PFSK-1 (cell line): Measurements from ENCODE around the gene RALGPS1.

Source experiments
- FOXP2 ChIP-seq: optimal IDR thresholded peaks from 2 replicates; pipeline ENCODE3; 2011; ENCODE audit warnings: borderline replicate concordance, control low read depth, inconsistent platforms; ENCODE audit not compliant: insufficient read depth; ENCODE audit errors: extremely low read length, extremely low read depth
- POLR2AphosphoS5 ChIP-seq: IDR thresholded peaks from 2 replicates; pipeline ENCODE4 v1.6.1; 2012; ENCODE audit warnings: low read depth, mild to moderate bottlenecking, control low read depth, low read length, moderate library complexity
- SIN3A ChIP-seq: IDR thresholded peaks from 2 replicates; pipeline ENCODE4 v1.6.1; 2012; ENCODE audit warnings: mild to moderate bottlenecking, low read length, moderate library complexity, borderline replicate concordance; ENCODE audit not compliant: insufficient read depth
- TAF1 ChIP-seq: IDR thresholded peaks from 2 replicates; pipeline ENCODE4 v1.6.1; 2012; ENCODE audit warnings: low read length, control low read depth, borderline replicate concordance; ENCODE audit not compliant: insufficient read depth
- TF ChIP-seq, protein P1 (sequence below), 2 experiments: IDR thresholded peaks; 2 replicates each; pipeline versions ENCODE4 v1.6.1 to v1.8.0; 2011 to 2012; ENCODE audit warnings: low read depth in 2 of 2, low read length in 2 of 2, control low read depth in 1 of 2, inconsistent platforms in 1 of 2, mild to moderate bottlenecking in 1 of 2, moderate library complexity in 1 of 2; ENCODE audit not compliant: insufficient read depth in 1 of 2

Gene RALGPS1

DNA sequence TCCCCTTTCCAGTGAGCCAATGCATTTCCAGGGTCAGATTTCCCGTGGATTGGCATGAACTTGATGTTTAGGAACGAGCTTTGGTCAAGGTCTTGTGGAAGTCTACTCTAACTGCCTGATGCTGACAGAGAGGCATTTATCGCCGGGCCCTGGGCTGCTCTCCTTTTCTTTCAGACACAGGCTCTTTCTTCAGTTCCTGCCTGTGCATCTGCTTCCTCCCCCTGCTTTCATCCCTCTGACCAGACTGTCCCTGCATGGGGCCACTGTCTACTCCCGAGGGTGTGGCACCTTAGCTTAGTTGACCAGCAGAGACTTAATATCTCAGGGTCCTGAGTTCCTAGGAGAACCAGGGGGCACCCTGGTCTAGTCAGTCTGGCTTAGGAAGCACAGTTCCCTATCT lies 41.2 kb downstream of the RALGPS1 start:
- TF ChIP-seq FOXP2 (no peak), POLR2AphosphoS5 (no peak), SIN3A (no peak), TAF1 (no peak)
- TF ChIP-seq, protein P1, sequence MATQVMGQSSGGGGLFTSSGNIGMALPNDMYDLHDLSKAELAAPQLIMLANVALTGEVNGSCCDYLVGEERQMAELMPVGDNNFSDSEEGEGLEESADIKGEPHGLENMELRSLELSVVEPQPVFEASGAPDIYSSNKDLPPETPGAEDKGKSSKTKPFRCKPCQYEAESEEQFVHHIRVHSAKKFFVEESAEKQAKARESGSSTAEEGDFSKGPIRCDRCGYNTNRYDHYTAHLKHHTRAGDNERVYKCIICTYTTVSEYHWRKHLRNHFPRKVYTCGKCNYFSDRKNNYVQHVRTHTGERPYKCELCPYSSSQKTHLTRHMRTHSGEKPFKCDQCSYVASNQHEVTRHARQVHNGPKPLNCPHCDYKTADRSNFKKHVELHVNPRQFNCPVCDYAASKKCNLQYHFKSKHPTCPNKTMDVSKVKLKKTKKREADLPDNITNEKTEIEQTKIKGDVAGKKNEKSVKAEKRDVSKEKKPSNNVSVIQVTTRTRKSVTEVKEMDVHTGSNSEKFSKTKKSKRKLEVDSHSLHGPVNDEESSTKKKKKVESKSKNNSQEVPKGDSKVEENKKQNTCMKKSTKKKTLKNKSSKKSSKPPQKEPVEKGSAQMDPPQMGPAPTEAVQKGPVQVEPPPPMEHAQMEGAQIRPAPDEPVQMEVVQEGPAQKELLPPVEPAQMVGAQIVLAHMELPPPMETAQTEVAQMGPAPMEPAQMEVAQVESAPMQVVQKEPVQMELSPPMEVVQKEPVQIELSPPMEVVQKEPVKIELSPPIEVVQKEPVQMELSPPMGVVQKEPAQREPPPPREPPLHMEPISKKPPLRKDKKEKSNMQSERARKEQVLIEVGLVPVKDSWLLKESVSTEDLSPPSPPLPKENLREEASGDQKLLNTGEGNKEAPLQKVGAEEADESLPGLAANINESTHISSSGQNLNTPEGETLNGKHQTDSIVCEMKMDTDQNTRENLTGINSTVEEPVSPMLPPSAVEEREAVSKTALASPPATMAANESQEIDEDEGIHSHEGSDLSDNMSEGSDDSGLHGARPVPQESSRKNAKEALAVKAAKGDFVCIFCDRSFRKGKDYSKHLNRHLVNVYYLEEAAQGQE (IDR thresholded peaks at IDR 0.05; ENCODE audit: insufficient read depth in 1 of 2, low read depth in 2 of 2, low read length in 2 of 2): no peak

DNA sequence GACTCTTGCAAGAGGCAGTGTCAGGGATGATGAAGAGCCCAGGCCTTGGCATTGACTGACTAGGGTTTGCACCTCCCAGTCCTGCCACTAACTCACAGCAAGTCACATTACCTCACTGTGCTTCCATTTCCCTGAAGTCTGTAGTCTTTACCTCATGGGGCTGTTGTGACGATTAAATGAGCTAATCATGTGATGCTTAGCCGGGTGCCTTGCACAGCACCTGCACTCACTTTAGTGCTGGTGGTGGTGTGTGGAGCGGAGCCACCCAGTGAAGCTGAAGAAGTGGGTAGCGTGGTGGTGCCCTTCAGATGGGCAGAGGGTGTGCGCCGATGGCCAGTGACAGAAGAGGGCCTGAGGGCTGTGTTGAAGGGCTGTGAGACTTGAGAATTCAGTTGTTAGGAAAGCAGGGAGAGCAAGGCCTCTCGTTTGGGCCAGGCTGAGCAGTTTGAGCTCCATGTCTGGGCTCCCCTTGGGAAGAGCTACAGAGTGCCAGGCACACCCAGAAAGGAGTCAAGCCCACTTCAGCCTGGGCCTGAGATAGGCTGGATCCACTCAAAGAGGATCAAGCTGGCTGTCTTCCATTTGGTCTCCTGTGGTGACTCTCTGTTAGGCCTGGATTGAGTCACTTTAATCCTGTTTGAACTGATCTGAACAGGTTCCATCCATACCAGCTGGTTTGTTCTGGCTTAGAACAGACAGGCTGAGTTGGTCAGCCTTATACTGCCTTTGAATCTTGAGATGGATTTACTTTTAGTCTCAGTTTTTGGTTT lies 42.5 kb downstream of the RALGPS1 start:
- no peak for TF ChIP-seq SIN3A
- TF ChIP-seq FOXP2: no peak
- no peak for TF ChIP-seq TAF1
- TF ChIP-seq, protein P1 (IDR thresholded peaks at IDR 0.05; ENCODE audit: insufficient read depth in 1 of 2, low read depth in 2 of 2, low read length in 2 of 2): no peak
- TF ChIP-seq POLR2AphosphoS5: no peak

DNA sequence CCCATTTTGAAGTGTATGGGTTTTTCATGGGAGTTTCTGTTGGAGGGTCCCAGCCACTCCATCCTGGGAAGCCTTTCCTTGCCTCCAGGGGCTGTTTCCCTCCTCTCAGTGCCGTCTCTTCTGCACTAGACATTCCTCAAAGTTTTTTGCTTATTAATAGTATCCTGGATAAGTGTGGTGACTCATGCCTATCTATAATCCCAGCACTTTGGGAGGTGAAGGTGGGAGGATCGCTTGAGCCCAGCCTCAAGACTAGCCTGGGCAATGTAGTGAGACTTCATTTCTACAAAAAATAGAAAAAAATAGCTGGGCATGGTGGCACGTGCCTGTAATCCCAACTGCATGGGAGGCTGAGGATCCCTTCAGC lies 43.1 kb downstream of the RALGPS1 start:
- TF ChIP-seq POLR2AphosphoS5: no peak
- no peak for TF ChIP-seq TAF1
- TF ChIP-seq FOXP2: no peak
- TF ChIP-seq, protein P1 (IDR thresholded peaks at IDR 0.05; ENCODE audit: insufficient read depth in 1 of 2, low read depth in 2 of 2, low read length in 2 of 2): no peak
- TF ChIP-seq SIN3A: no peak

DNA sequence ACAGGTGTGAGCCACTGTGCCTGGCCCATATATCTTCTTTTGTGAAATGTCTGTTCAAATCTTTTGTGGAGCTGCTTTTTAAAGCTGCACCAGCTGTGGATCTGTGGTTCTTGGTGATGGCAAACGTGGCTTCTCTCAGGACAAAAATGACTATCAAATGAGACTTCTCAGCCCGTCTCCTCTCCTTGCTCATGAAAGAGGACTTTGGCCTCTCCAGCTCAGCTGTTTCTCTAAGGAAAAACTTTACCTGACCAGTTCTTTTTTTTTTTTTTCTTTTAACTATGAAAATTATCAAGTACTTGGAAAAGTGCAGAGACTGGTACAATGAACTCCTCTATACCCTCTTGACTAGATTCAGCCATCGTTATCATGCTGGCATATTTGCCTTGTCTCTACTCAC lies 44.8 kb downstream of the RALGPS1 start:
- TF ChIP-seq FOXP2: no peak
- TF ChIP-seq TAF1: no peak

DNA sequence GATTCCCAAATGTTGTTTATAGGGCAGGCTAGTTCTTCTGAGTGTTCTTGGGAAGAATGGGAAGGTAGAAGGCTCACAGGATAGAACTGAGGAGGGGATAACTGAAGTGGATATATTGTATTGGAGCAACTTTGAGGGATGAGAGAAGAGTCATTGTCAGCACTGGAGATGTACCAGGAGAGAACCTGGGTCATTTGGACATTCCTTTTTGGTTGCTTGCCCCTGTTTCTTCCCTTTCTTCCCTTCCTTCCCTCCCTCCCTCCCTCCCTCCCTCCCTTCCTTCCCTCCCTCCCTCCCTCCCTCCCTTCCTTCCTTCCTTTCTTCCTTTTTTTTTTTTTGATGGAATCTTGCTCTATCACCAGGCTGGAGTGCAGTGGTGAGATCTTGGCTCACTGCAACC lies 45.3 kb downstream of the RALGPS1 start:
- TF ChIP-seq TAF1: no peak
- no peak for TF ChIP-seq FOXP2
- TF ChIP-seq, protein P1 (IDR thresholded peaks at IDR 0.05; ENCODE audit: insufficient read depth in 1 of 2, low read depth in 2 of 2, low read length in 2 of 2): no peak
- no peak for TF ChIP-seq SIN3A
- TF ChIP-seq POLR2AphosphoS5: no peak
